HUES48 (cell line): ENCODE results near the gene NPFF.
A peak's percentile ranks its signal among the peaks of the same experiment; 100 is the strongest.

ENCODE experiments used
- H3K27ac ChIP-seq: one replicate; pipeline ENCODE4 v1.7.0; 2013; ENCODE audit warnings: low read depth, low read length, inconsistent platforms
- H3K27me3 ChIP-seq: 2 replicates; pipeline ENCODE4 v1.6.1; 2013; ENCODE audit warnings: mild to moderate bottlenecking, low read length; ENCODE audit not compliant: control insufficient read depth, insufficient read depth
- H3K36me3 ChIP-seq: 2 replicates; pipeline ENCODE4 v1.6.1; 2013; ENCODE audit warnings: low read length; ENCODE audit not compliant: control insufficient read depth, insufficient read depth
- H3K4me1 ChIP-seq: 2 replicates; pipeline ENCODE4 v1.6.1; 2013; ENCODE audit warnings: mild to moderate bottlenecking, low read length; ENCODE audit not compliant: control insufficient read depth, insufficient read depth
- H3K4me3 ChIP-seq: 2 replicates; pipeline ENCODE4 v1.5.1; 2013; ENCODE audit warnings: mild to moderate bottlenecking, low read depth, low read length
- H3K9ac ChIP-seq: 2 replicates; pipeline ENCODE4 v1.6.1; 2013; ENCODE audit warnings: mild to moderate bottlenecking, low read depth, low read length, moderate library complexity
- H3K9me3 ChIP-seq: 2 replicates; pipeline ENCODE4 v1.6.1; 2013; ENCODE audit warnings: low read length; ENCODE audit not compliant: control insufficient read depth, insufficient read depth

Gene NPFF

GRCh38 chr12:53513712-53514410 is 6.6 kb upstream of the NPFF start:
- Histone ChIP-seq H3K27ac (no peak overlapping the region), H3K9me3 (no peaks in the 10 kb centered on the region), H3K4me3 (no peak overlapping the region), H3K4me1 (no peaks in the 10 kb centered on the region), H3K9ac (no peak overlapping the region), H3K27me3 (no peaks in the 10 kb centered on the region), H3K36me3 (peaks cover 46% of the 10 kb centered on the region)

- Histone ChIP-seq H3K27ac (no peak overlapping the region), H3K27me3 (no peaks in the 10 kb centered on the region), H3K4me3 (no peak overlapping the region), H3K4me1 (no peaks in the 10 kb centered on the region), H3K36me3 (peaks cover 40% of the 10 kb centered on the region), H3K9ac (no peak overlapping the region), H3K9me3 (no peaks in the 10 kb centered on the region)
Measured at GRCh38 chr12:53510181-53510812, 3.0 kb upstream of the NPFF start.

GRCh38 chr12:53508534-53509170 is 1.4 kb upstream of the NPFF start:
- Histone ChIP-seq H3K9ac (no peak overlapping the region), H3K4me1 (no peaks in the 10 kb centered on the region), H3K27ac (no peak overlapping the region), H3K4me3 (no peak overlapping the region), H3K36me3 (peaks cover 43% of the 10 kb centered on the region), H3K9me3 (no peaks in the 10 kb centered on the region), H3K27me3 (no peaks in the 10 kb centered on the region)

- H3K4me3 ChIP-seq: no peak overlapping the region
- H3K9ac ChIP-seq: no peak overlapping the region
- no peaks in the 10 kb centered on the region for H3K9me3 ChIP-seq
- H3K4me1 ChIP-seq: no peaks in the 10 kb centered on the region
- H3K36me3 ChIP-seq: peaks cover 44% of the 10 kb centered on the region
- H3K27ac ChIP-seq: no peak overlapping the region
- no peaks in the 10 kb centered on the region for H3K27me3 ChIP-seq
Measured at GRCh38 chr12:53507603-53507885, 260 bp upstream of the NPFF start.

GRCh38 chr12:53506450-53506785 is 866 bp downstream of the NPFF start:
- Histone ChIP-seq H3K4me3 (no peak overlapping the region), H3K36me3 (peaks cover 40% of the 10 kb centered on the region), H3K4me1 (peaks cover 8% of the 10 kb centered on the region), H3K27me3 (no peaks in the 10 kb centered on the region), H3K9me3 (no peaks in the 10 kb centered on the region), H3K9ac (no peak overlapping the region), H3K27ac (no peak overlapping the region)

GRCh38 chr12:53505555-53506449 is 1.5 kb downstream of the NPFF start:
- Histone ChIP-seq H3K4me3 (no peak overlapping the region), H3K4me1 (peaks cover 8% of the 10 kb centered on the region), H3K27ac (no peak overlapping the region), H3K9ac (no peak overlapping the region), H3K9me3 (no peaks in the 10 kb centered on the region), H3K36me3 (peaks cover 40% of the 10 kb centered on the region), H3K27me3 (no peaks in the 10 kb centered on the region)

GRCh38 chr12:53505086-53505485 is 2.2 kb downstream of the NPFF start:
- no peak overlapping the region for H3K4me3 ChIP-seq

GRCh38 chr12:53504004-53504920 is 3.0 kb downstream of the NPFF start:
- Histone ChIP-seq H3K4me1 (peaks cover 15% of the 10 kb centered on the region), H3K27me3 (no peaks in the 10 kb centered on the region), H3K4me3 (no peak overlapping the region), H3K27ac (no peak overlapping the region), H3K9me3 (no peaks in the 10 kb centered on the region), H3K36me3 (peaks cover 40% of the 10 kb centered on the region), H3K9ac (no peak overlapping the region)

More at GRCh38 chr12:53505086-53505485, 2.2 kb downstream of the NPFF start:
- H3K4me1 ChIP-seq: peaks cover 11% of the 10 kb centered on the region
- H3K27ac ChIP-seq: no peak overlapping the region
- no peaks in the 10 kb centered on the region for H3K27me3 ChIP-seq
- H3K9ac ChIP-seq: no peak overlapping the region
- no peaks in the 10 kb centered on the region for H3K9me3 ChIP-seq
- H3K36me3 ChIP-seq: peaks cover 40% of the 10 kb centered on the region

- Histone ChIP-seq H3K4me1 (peaks cover 20% of the 10 kb centered on the region), H3K4me3 (no peak overlapping the region), H3K36me3 (peaks cover 40% of the 10 kb centered on the region), H3K9ac (no peak overlapping the region), H3K27ac (no peak overlapping the region), H3K27me3 (no peaks in the 10 kb centered on the region), H3K9me3 (no peaks in the 10 kb centered on the region)
Measured at GRCh38 chr12:53502983-53503728, 4.1 kb downstream of the NPFF start.

GRCh38 chr12:53502331-53502730 is 5.0 kb downstream of the NPFF start:
- no peak overlapping the region for H3K9ac ChIP-seq

More at GRCh38 chr12:53502331-53502730, 5.0 kb downstream of the NPFF start:
- peak overlapping the region; percentile 85; the same call in 1 of the 2 replicates for H3K4me3 ChIP-seq
- H3K27me3 ChIP-seq: no peaks in the 10 kb centered on the region
- H3K9me3 ChIP-seq: no peaks in the 10 kb centered on the region
- peaks cover 27% of the 10 kb centered on the region for H3K4me1 ChIP-seq
- no peak overlapping the region for H3K27ac ChIP-seq
- H3K36me3 ChIP-seq: peaks cover 40% of the 10 kb centered on the region
